ENCODE results near the gene PCMTD2.
A peak's percentile ranks its signal among the peaks of the same experiment; 100 is the strongest.
"Not testable (repeated sequence)": the region's sequence is repeated elsewhere in the genome, so short reads cannot be mapped to it uniquely, and the experiment has no call there.

The PCMTD2 gene

DNA sequence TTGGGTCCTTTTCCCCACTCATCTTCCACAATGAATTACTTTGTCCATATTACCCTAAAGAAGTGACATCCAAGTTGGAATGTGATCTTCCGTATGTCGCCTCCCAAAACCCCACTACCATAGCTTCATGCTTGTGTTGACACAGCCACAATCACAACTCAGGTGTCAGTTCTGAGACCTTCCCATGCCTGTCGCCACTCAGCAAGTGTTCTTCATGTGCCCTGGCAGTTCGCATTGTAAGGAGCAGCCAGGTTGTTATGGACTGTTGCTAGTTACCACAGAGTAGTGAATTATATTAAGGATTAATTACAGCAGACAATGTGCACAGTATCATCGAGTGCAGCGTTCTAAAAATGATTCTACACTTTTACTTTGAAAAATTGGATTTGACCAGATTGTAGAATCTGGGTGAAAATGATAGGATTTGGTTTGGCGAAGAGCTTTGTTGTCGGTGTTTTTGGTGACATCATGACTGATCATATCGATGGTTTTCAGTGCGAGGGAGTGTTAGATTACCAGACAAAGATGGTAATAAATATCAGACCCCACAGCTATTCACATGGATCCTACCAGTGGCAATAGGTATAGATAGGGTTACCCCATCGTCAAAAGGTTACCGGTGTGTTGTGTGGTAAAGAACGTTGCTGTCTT lies 1.7 kb downstream of the PCMTD2 start:
- no peak for DNase-seq

DNA sequence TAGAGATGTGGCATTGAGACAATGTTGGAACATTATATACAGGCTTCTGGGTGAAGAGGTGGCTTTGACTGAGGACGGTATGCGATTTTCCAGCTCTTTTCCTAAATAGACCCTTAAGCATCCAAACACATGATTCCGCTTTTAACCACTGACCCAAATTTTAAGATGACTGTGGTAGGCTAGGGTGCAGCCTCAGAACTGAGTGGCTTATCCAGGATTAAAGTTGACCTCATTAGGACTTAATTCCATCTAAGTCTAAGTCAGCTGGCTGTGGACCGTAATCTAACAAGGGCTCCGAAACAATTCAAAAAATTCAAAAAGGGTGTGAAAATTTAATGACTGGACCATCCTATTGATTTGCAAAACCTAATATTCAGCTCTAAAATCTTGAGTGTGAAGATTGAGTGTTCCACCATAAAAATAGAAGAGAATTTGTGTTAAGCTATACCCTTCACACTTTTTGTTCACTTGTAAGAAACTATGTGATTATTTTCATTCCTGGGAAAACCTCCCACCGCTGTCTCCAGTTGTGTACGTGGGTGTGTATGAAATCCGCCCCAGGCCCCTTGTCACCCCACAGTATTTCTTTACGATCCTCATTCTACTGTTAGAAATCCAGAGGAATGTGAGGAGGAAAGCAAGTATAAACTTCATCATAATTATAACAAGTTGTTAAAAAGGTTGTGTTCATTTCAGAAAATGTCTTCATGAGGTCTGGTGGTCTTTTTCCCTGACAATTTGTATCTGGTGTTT lies 2.7 kb downstream of the PCMTD2 start:
- DNase-seq: no peak

DNA sequence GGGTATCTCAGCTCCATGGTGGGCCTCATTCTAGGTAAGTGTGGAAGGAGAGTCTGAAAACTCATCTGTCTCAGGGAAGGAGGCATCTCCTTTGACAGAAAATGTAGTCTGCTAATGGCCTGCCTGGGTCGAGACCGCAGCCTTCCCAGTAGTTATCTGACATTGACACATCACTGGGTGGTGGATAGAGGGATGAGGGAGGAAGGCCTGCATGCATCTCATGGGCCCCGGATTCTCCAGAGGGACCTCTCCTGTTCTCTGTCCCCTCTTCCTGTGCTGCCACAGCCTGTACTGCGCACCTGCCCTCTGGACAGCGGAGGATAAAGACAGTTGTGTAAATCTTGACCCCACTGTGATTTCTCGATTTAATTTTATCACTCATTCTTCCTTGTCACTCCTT lies 4.7 kb downstream of the PCMTD2 start:
- DNase-seq: no peak

DNA sequence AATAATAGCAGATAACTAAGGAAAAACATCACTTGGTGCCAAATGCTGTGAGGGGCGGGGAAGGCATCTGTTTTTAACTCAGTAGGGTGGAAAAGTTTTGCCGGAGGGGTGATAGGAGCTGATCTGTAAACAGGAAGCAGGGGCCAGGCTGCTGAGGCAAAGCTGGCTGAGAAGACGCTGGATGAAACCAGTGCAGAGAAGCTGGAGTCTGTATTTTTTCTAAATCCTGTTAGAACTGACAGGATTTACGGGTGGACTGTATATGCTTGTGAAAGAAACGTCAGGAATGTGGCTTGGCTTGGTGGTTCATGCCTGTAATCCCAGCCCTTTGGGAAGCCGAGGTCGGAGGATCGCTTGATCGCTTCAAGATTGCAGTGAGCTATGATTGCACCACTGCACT lies 5.6 kb downstream of the PCMTD2 start:
- peak; percentile 23 to 68 for DNase-seq

DNA sequence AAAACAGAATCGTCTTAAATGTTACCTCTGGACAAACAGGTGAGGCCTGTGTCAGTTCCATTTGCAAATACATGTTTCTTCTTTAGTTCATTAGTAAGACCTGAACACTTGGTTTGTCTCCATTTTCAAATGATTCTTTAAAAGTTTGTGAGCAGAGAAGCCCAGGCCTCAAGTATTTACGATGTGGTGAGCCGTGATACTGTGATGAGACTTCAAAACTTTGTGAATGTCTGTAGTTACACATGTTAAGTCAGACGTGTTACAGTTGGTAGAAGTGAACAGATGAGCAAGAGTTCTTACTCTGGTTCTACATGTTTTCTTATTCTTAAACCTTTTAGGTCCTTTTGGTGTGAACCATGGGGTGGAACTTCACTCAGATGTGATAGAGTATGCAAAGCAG lies 8.5 kb downstream of the PCMTD2 start:
- DNase-seq: no peak

DNA sequence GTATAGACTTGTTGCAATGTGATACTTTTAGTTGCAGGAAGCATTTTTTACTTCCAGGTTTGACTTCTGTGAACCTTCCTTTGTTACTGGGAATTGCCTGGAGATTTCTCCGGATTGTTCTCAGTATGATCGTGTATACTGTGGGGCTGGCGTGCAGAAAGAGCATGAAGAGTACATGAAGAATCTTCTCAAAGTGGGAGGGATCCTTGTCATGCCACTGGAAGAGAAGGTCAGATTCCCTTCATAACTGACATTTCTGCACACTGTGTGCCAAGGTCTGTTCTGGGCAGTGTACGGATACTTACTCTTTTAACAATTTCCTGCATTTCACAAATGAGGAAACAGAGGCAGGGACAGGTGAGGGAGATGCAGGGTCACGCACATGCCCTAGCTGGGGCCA lies 9.7 kb downstream of the PCMTD2 start:
- no peak for DNase-seq

DNA sequence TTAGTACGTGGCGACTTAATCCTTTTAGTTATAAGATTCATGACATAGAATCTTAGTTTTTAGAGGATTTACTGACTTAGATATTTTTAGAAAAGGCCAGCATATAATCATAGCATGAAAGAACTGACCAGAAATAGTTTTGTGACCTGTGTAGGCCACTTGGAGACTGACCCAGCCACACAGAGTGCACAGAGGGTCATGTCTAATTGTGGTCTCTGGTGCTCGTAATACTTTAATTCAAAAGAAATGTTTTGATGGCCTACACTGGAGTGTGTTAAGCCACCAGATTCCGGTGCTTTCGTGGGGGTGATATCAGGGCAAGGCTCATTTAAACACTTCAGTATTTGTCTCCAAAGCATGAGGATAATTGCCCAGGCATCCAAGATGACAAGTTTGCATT lies 11.4 kb downstream of the PCMTD2 start:
- DNase-seq: no peak

DNA sequence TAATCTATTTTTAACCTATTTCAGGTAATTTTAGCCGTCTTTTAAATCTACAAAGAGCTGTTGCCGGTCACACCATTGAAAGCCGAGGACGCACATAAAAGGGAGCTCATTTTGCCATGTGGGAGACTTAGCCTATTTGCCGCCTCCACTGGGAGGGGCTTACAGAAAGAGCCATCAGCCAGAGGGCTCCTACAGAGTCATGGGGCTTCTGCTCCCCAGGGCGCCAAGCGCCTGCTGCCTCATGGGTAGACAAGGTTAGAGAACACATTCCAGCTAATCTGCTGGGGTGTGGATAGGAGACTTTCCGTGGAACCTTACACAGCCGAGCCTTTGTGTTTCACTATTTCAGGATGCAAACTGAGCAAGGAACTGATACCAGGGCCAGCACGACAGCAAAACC lies 12.6 kb downstream of the PCMTD2 start:
- DNase-seq: no peak

DNA sequence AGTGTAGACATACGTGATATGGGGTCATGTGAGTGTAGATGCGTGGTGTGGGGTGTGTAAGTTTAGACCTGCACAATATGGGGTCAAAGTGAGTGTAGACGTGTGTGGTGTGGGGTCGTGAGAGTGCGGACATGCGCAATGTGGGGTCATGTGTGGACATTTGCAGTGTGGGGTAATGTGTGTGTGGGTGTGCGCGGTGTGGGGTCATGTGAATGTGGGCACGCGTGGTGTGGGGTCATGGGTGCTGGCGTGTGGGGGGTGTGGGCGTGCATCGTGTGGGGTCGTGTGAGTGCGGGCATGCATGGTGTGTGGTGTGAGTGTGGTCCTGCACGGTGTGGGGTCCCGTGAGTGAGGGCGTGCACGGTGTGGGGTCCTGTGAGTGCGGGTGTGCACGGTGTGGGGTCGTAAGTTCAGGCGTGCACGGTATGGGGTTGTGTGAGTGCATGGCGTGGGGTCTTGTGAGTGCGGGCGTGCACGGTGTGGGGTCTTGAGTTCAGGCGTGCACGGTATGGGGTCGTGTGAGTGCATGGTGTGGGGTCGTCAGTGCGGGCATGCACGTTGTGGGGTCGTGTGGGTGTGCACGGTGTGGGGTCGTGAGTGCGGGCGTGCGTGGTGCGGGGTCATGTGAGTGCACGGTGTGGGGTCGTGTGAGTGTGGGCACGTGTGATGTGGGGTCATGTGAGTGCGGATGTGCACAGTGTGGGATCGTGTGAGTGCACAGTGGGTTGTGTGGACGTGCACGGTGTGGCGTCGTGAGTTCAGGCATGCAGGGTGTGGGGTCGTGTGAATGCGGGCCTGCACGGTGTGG lies 14.3 kb downstream of the PCMTD2 start:
- DNase-seq: no peak

DNA sequence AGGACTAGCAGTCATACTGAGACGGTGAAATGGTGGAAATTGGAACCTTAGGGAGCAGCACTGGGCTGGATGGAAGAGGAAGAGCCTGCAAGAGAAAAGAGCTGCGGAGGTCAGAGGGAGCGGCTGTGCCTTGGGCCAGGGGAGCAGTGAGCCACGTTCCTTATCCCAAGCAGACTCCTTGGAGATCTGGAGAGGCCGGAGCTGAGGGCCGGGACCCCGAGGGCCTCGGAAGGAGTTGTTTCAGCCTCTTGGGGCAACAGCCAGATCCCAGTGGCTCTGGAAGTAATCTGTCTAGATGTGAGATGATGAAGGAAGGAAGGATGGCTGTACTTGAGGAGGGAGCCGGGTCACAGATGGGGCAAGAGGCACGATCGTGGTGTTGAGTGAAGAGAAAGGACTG lies 16.1 kb downstream of the PCMTD2 start:
- DNase-seq: no peak

DNA sequence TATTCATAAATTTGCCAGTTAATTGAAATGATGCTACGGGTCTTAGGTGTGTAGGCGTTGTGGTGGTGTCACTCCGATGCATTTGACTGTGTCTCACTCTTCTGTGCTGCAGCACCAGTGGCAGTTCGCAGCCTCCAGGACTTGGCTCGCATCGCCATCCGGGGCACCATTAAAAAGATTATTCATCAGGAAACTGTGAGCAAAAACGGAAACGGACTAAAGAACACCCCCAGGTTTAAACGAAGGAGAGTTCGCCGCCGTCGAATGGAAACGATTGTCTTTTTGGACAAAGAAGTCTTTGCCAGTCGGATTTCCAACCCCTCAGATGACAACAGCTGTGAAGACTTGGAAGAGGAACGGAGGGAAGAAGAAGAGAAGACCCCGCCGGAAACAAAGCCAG lies 17.6 kb downstream of the PCMTD2 start:
- no peak for DNase-seq

DNA sequence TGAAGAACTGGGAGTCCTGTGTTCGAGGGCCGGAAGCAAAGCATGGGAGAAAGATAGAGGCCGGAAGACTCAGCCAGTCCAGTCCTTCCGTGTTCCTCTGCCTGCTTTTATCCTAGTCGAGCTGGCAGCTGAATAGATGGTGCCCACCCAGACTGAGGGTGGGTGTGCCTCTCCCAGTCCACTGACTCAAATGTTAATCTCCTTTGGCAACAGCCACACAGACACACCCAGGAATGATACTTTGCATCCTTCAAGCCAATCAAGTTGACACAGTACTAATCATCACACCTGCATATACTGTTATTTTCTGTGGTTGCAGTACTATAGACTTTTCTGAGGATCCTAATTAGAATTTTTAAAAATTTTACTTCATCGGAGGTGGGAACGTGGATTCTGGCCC lies 21.3 kb downstream of the PCMTD2 start:
- DNase-seq: no peak

DNA sequence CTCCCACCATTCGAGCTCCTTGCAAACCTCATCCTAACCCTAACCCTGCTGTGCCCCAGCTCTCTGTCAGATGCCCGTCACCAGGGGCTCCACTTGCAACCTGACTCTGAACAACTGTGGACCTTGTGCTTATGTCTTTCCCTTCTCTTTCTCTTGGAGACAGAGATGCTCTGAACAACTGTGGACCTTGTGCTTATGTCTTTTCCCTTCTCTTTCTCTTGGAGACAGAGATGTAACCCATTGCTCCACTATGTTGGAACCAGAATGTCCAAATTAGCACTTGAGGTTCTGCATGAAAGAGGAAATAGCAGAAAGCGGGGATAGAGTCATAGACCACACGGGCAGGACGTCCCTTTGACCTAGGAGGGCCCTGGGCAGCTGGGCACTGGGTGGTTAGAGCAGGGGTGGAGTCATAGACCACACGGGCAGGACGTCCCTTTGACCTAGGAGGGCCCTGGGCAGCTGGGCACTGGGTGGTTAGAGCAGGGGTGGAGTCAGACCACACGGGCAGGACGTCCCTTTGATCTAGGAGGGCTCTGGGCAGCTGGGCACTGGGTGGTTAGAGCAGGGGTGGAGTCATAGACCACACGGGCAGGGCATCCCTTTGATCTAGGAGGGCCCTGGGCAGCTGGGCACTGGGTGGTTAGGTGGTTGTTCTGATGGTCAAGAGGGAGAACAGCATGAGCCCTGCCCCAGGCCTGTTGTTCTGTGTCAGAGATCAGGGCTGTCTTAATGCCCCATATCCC lies 22.2 kb downstream of the PCMTD2 start:
- no peak for DNase-seq

DNA sequence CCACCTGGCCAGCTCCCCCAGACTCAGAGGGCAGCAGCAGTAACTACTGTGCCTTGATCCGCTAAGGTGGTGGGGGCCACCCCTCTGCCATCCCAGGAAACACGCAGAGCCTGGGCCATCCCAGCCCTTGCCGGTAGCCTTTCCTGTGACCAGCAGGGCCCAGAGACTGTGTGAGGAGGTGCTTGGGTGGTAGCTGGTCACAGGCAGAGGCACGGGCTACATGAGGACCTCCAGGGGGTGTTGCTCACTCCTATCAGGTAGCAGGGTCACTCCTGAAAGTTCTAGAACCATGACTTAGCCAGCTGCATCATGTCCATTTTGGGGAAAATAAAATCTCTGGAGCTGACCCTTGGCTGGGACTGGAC lies 22.8 kb downstream of the PCMTD2 start:
- no peak for DNase-seq

DNA sequence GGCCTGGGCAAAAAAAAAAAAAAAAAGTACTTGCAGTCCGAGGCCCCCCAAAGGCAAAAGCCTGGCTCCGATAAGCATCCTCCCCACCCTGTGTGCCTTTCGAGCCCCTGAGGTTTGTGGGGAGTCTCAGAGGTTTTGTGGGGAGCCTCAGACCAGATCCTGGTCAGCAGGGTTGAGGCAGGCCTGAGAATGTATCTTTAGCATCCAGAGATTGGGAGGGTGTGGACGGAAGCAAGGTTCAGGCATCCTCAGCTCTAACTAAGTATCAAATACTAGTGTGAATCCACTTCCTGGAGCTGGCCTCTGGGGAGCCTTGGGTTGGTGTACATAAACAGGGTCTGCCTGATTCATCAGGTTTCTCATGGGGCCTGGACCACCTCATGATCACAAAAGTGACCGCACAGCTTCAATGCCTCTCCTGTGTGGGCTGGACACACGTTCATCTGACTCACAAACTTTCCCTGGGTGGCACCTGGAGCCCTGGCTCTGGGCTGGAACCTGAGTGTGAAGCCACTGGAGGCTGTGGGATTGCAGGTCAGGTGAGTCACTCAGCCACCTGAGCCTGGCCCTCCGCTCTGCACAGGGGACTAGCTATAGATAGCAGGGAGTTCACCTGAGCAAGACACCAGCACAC lies 24.4 kb downstream of the PCMTD2 start:
- DNase-seq: no peak

DNA sequence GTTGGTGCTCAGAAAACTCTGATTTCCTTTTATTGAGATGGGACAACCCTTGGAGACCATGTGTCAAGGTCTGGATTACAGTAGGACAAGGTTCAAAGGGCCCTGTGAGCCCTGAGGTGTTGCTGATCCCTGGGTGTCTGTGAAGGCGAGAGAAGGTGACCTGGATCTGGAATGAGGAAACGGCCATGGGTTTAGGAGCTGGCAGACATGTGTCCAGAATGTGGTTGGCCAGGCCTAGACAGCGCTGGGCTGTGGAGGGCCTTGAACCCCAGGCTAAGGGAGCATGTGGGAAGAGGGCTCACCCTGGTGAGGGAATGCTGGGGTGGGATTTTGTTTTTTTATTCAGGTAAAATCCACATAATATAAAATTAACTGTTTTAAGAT lies 24.9 kb downstream of the PCMTD2 start:
- DNase-seq: no peak

DNA sequence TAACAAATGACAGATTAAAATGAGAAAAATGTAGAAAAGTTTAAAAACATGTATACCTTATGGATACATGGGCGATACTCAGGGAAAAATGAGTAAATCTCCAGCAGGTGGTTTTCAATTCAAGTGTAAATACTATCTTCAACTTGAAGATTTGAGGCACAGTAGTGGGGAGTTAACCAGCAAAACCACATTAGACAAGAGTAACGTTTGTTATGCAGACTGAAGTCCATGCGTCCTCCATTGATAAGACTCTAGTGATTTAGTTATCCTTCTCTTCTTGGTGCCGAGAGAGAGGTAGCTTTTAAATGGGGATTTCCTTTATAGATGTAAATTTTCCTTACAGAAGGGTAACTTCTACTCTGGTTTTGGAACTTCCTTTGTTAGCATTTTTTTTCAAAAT lies 28.1 kb downstream of the PCMTD2 start:
- no peak for DNase-seq

DNA sequence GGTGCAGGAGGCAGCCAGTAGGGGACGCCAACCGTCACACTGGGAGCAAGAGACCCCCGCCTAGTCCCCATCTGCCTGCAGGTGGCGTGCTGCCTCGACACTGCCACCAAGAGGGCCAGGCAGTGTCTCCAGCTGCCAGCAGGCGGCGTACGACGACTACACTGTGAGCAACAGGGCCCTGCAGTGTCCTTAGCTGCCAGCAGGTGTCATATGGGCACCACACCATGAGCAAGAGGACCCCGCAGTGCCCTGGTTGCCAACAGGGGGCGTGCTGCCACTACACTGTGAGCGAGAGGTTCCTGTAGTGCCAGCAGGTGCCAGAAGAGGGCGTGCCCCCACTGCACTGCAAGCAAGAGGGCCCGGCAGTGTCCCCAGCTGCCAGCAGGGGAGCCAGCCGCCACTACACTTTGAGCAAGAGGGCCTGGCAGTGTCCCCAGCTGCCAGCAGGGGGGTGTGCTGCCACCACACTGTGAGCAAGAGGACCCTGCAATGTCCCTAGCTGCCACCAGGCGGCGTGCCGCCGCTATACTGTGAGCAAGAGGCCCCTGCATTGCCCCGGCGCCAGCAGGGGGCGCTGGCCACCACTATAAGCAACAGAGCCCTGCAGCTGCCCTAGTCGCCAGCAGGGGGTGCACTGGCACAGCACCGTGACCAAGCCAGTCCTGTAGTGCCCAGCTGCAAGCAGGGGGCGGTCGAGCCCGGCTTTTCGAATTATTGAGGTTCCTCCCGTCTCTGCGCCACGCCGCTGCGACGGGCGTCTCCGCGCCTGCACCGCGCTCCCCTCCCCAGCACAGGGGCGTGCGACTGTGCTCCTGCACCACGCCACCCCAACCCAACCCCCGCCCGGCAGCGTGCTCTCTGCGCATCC lies 30.3 kb downstream of the PCMTD2 start:
- DNase-seq: peak; percentile 40 to 67

DNA sequence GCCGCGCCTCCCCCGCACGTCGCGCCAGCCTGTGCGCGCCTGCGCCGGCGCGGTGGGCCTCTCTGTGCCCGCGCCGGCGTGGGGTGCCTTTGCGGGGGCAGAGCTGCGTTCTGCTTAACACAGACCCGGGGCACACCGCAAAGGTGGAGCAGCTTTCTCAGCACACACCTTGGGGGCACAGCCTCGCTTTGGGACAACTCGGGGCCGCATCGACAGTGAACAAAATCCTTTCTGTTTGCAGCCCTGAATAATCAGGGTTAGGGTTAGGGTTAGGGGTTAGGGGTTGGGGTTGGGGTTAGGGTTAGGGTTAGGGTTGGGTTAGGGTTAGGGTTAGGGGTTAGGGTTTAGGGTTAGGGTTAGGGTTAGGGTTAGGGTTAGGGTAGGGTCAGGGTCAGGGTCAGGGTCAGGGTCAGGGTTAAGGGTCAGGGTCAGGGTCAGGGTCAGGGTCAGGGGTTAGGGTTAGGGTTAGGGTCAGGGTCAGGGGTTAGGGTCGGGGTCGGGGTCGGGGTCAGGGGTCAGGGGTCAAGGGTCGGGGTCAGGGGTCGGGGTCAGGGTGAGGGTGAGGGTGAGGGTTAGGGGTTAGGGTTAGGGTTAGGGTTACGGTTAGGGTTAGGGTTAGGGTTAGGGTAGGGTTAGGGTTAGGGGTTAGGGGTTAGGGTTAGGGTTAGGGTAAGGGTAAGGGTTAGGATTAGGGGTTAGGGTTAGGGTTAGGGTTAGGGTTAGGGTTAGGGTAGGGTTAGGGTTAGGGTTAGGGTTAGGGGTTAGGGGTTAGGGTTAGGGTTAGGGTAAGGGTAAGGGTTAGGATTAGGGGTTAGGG lies 31.1 kb downstream of the PCMTD2 start:
- peak in 1 of 2 experiments; percentile 4 for DNase-seq

DNA sequence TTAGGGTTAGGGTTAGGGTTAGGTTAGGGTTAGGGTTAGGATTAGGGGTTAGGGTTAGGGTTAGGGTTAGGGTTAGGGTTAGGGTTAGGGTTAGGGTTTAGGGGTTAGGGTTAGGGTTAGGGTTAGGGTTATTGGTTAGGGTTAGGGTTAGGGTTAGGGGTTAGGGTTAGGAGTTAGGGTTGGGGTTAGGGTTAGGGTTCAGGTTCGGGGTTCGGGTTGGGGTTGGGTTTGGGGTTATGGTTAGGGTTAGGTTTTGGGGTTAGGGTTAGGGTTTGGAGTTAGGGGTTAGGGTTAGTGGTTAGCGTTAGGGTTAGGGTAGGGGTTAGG lies 31.7 kb downstream of the PCMTD2 start:
- DNase-seq: not testable (repeated sequence)

DNA sequence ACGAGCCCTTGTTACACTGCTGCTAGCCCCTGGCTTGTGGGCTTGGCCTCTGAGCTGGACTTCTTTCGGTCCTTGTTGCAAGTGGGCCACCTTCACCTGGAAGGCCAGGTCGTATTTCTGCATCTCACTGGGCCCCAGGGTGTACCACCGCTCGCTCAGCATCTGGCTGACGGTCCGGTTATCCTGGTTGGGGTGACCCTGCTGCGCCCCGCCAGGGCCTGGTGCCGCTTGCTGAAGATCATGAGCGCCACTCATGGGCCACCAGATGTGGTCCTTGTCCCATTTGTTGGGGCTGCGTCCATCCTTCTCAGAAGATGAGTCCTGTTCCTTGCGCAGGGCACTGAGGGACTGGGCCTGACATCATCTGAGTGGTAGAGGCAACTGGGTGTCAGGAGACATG lies 36.6 kb downstream of the PCMTD2 start:
- not testable (repeated sequence) for DNase-seq

Data from NCI-H2081 (cell line).